ENCODE results near the gene SCFD1.

Gene SCFD1

GRCh38 chr14:30759172-30760125 lies 137.3 kb downstream of the SCFD1 start:
- DNase-seq = no peak

GRCh38 chr14:30763891-30764290 lies 141.8 kb downstream of the SCFD1 start:
- no peak for DNase-seq

- no peak for DNase-seq
These were observed 145.5 kb downstream of the SCFD1 start for GRCh38 chr14:30767624-30768023.

- DNase-seq = no peak
These were observed 146.7 kb downstream of the SCFD1 start for GRCh38 chr14:30768791-30769190.

- no peak for DNase-seq
These were observed 148.3 kb downstream of the SCFD1 start for GRCh38 chr14:30770376-30770775.

GRCh38 chr14:30771595-30771994 lies 149.5 kb downstream of the SCFD1 start:
- DNase-seq = no peak

GRCh38 chr14:30779210-30779609 lies 157.1 kb downstream of the SCFD1 start:
- no peak for DNase-seq

All from fibroblast of skin of abdomen (primary cell).